MM.1S (cell line): ENCODE data around the gene ITGA4.

Experiments
- DNase-seq: peaks from one replicate; pipeline ENCODE4 v3.0.0-alpha.2; 2015
- H2AFZ ChIP-seq: fragments of 300-600 bp; sonication (generic); 2 replicates; pipeline ENCODE4 v1.6.0; 2016; ENCODE audit warnings: antibody characterized with exemption, low read length
- H3F3A ChIP-seq: fragments of 300-600 bp; sonication (generic); 2 replicates; pipeline ENCODE4 v1.6.1; 2016; ENCODE audit warnings: mild to moderate bottlenecking, antibody characterized with exemption, low read length, moderate library complexity, mixed read lengths; ENCODE audit not compliant: insufficient read depth
- H3K27ac ChIP-seq: fragments of 300-600 bp; sonication (generic); 2 replicates; pipeline ENCODE4 v1.5.1; 2016; ENCODE audit warnings: mild to moderate bottlenecking, low read length
- H3K27me3 ChIP-seq: fragments of 300-600 bp; sonication (generic); replicated peaks from 2 replicates; pipeline ENCODE4 v1.6.0; 2016; ENCODE audit warnings: low read length; ENCODE audit not compliant: insufficient read depth
- H3K36me3 ChIP-seq: fragments of 300-600 bp; sonication (generic); replicated peaks from 2 replicates; pipeline ENCODE4 v1.6.1; 2016; ENCODE audit warnings: mild to moderate bottlenecking, low read length, mixed read lengths; ENCODE audit not compliant: insufficient read depth
- H3K4me1 ChIP-seq: fragments of 300-600 bp; sonication (generic); 2 replicates; pipeline ENCODE4 v1.6.1; 2016; ENCODE audit warnings: low read length, mixed read lengths
- H3K4me2 ChIP-seq: fragments of 300-600 bp; sonication (generic); 2 replicates; pipeline ENCODE4 v1.6.0; 2016; ENCODE audit warnings: low read depth, low read length
- H3K4me3 ChIP-seq: fragments of 300-600 bp; sonication (generic); 2 replicates; pipeline ENCODE4 v1.5.1; 2016; ENCODE audit warnings: low read length, mixed read lengths
- H3K79me2 ChIP-seq: fragments of 300-600 bp; sonication (generic); 2 replicates; pipeline ENCODE4 v1.6.1; 2016; ENCODE audit warnings: mixed run types, low read length, mixed read lengths
- H3K9ac ChIP-seq: fragments of 300-600 bp; sonication (generic); 2 replicates; pipeline ENCODE4 v1.6.1; 2016; ENCODE audit warnings: low read length, mixed read lengths
- H3K9me2 ChIP-seq: fragments of 300-600 bp; sonication (generic); replicated peaks from 2 replicates; pipeline ENCODE4 v1.6.1; 2016; ENCODE audit warnings: mild to moderate bottlenecking, low read length, mixed read lengths; ENCODE audit not compliant: insufficient read depth
- H3K9me3 ChIP-seq: fragments of 300-600 bp; sonication (generic); replicated peaks from 2 replicates; pipeline ENCODE4 v1.6.1; 2016; ENCODE audit warnings: mild to moderate bottlenecking, low read length, mixed read lengths; ENCODE audit not compliant: insufficient read depth
- H4K20me1 ChIP-seq: fragments of 300-600 bp; sonication (generic); 2 replicates; pipeline ENCODE4 v1.6.1; 2016; ENCODE audit warnings: mild to moderate bottlenecking, low read length, moderate library complexity, mixed read lengths; ENCODE audit not compliant: insufficient read depth
- CTCF ChIP-seq: fragments of 300-600 bp; sonication (generic); IDR thresholded peaks from 2 replicates; pipeline ENCODE4 v1.5.1; 2016; ENCODE audit warnings: antibody characterized with exemption, low read length, mixed read lengths
- EZH2 ChIP-seq: fragments of 300-600 bp; sonication (generic); optimal IDR thresholded peaks from 2 replicates; pipeline ENCODE3; 2017; ENCODE audit warnings: low read depth, mild to moderate bottlenecking, antibody characterized with exemption, low read length, mixed read lengths
- EZH2phosphoT487 ChIP-seq: fragments of 300-600 bp; sonication (generic); IDR thresholded peaks from 2 replicates; pipeline ENCODE4 v1.6.1; 2018; ENCODE audit warnings: antibody characterized with exemption, low read length

Gene ITGA4

GRCh38 chr2:181421464-181421863, 35.7 kb upstream of the ITGA4 start:
- no peaks in the 10 kb centered on the region for H3K36me3 ChIP-seq
- H3K9me2 ChIP-seq = no peaks in the 10 kb centered on the region
- H3K4me1 ChIP-seq = 0 out of 2 replicates have a peak, but pooled peaks cover 6% of the 10 kb centered on the region
- H3K79me2 ChIP-seq = no peaks in the 10 kb centered on the region
- no peaks in the 10 kb centered on the region for H3K27me3 ChIP-seq
- H3K4me3 ChIP-seq = no peak overlapping the region
- H3K27ac ChIP-seq = no peak overlapping the region
- H3K9me3 ChIP-seq = no peaks in the 10 kb centered on the region
- 0 out of 2 replicates have a peak overlapping the region, but pooled peaks have one; percentile 0 for H3K4me2 ChIP-seq
- H3K9ac ChIP-seq = no peak overlapping the region
- no peaks in the 10 kb centered on the region for H3F3A ChIP-seq
- no peaks in the 10 kb centered on the region for H4K20me1 ChIP-seq
- no peak for DNase-seq
- no peak overlapping the region for H2AFZ ChIP-seq
- no peak for TF ChIP-seq EZH2
- no peak for TF ChIP-seq EZH2phosphoT487
- TF ChIP-seq CTCF = no peak

- Histone ChIP-seq H3K9me2 (no peaks in the 10 kb centered on the region), H2AFZ (no peak overlapping the region), H3K4me2 (no peak overlapping the region), H3K27me3 (no peaks in the 10 kb centered on the region), H3K27ac (no peak overlapping the region), H3K4me1 (no peaks in the 10 kb centered on the region), H3K36me3 (no peaks in the 10 kb centered on the region), H3K4me3 (no peak overlapping the region), H3K79me2 (no peaks in the 10 kb centered on the region), H3K9me3 (no peaks in the 10 kb centered on the region), H3K9ac (no peak overlapping the region), H4K20me1 (no peaks in the 10 kb centered on the region), H3F3A (no peaks in the 10 kb centered on the region)
- DNase-seq = no peak
- TF ChIP-seq EZH2 = no peak
- no peak for TF ChIP-seq CTCF
- TF ChIP-seq EZH2phosphoT487 = no peak
These were observed 30.5 kb upstream of the ITGA4 start for GRCh38 chr2:181426672-181427071.

GRCh38 chr2:181430406-181431118, 26.6 kb upstream of the ITGA4 start:
- Histone ChIP-seq H3K27ac (no peak overlapping the region), H3K4me1 (no peaks in the 10 kb centered on the region), H3F3A (no peaks in the 10 kb centered on the region), H3K4me3 (no peak overlapping the region), H3K4me2 (no peak overlapping the region), H3K9me3 (no peaks in the 10 kb centered on the region), H2AFZ (peak overlapping the region; percentile 0; the same call in 1 of the 2 replicates), H3K27me3 (no peaks in the 10 kb centered on the region), H3K9ac (no peak overlapping the region), H3K9me2 (no peaks in the 10 kb centered on the region), H3K79me2 (no peaks in the 10 kb centered on the region), H4K20me1 (no peaks in the 10 kb centered on the region), H3K36me3 (no peaks in the 10 kb centered on the region)
- no peak for TF ChIP-seq EZH2phosphoT487
- TF ChIP-seq EZH2 = no peak
- peak; percentile 53 for TF ChIP-seq CTCF
- DNase-seq = peak; percentile 59
